NCI-H510A treated with DMSO at 0.1 percent for 48 hours (cell line): ENCODE data around the gene R3HDM2.

Source experiments
- DNase-seq: peaks from one replicate; lab custom pipeline; 2025; lab: John Stamatoyannopoulos, UW

Gene R3HDM2

DNA sequence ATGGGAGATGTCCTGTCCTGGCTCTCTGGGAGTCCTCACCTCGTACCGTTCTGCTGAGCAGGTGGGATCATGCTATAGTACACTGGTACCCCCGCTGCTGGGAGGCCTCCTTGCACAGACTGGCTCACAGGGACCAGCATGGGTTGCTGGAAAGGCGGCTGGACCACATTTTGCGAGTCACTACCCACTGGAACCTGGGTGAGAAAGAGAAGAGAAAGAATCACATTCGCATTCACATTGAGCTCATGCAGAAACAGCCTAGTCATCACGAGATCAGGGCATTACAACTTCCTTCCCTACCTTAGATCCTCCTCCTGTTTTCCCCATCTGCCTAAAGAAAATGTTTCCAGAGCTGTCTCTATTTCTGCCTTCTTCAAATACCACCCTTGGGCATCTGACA is 162.6 kb downstream of the R3HDM2 start:
- no peak for DNase-seq

DNA sequence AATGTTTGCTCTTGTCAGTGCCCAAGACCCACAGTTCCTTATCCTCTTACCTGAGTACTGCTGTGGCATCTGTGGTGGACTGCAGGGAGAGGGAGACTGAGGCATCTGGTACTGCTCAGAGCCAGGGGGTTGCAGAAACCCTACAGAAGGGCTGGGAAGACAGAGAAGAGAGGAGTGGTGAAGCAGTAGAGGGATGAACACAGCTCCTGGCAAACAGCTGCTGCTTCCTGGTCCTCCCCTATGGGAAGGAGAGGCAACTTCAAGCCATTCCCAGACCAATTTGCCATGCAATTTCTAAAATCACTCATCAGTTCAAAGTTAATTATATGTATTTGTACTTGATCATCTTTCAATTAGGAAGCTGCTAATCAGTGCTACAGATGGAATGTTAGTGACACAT is 164.2 kb downstream of the R3HDM2 start:
- DNase-seq: no peak

DNA sequence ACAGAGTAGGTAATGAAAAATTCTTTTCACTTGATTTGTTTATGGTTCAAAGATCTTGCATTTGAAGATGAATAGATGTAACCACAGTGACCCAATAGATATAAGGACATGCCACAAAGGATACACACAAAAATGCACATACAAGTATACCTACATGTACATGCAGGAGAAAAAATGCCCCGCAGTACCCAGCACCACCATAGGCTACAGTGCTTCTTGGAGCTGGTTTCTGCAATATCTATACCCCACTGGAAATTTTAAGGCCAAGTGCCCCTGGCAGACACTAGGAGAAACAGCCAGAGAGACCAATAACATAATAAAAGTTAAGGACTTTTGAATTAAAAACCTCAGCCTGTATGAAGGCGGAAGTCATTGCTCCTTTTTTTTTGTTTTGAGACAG is 167.7 kb downstream of the R3HDM2 start:
- DNase-seq: no peak

DNA sequence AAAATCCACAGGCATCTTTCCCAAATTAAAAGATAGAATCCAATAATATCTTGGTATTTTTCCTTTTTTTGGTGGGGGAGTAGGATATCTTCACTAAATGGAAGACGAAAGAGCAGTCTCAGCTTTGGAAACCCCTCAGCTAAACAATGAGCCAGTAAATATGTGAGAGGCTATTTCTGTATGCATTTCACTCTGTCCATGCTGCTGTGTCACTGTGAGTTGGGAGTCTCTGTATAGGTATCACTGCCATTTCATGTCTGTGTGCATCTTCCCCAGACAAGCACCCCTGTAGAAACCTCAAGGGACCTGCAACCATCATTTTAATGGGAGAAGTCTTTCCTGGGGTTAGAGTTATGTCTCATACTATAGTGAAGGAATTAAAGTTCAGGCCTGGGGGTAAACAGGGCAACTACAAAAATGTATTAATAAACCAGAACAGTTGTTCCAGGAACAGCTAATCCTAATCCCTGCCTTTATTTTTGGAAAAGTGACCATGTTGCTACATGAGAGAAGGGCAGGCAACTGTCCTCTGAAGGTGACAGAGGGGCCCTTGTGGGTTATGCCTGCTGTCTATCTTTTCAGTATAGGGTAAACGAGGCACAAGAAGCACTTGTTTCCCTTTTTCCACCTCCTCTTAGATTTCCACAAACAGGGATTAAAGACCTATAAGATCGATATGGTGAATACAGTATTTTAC is 168.6 kb downstream of the R3HDM2 start:
- no peak for DNase-seq

DNA sequence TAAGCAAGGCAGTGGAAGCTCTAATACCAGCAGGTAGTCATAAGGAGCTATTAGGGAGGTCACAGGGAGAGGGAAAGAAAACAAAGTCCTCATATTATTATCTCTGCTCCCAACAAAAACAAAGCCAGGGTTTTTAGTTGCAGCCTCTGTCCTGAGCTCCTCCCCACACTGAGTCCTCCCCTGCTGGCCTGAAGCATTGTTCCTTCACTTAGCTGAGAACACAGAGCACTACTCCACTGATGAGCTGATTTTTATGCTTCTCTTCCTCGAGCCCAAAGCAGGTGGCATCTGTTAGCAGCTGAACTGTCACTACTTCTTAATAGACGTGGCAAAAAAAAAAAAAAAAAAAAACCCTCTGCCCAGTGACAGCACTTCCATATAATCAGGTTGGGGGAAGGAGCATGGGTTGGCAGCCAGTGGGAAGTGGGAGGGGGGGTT is 169.4 kb downstream of the R3HDM2 start:
- peak; percentile 76 for DNase-seq

DNA sequence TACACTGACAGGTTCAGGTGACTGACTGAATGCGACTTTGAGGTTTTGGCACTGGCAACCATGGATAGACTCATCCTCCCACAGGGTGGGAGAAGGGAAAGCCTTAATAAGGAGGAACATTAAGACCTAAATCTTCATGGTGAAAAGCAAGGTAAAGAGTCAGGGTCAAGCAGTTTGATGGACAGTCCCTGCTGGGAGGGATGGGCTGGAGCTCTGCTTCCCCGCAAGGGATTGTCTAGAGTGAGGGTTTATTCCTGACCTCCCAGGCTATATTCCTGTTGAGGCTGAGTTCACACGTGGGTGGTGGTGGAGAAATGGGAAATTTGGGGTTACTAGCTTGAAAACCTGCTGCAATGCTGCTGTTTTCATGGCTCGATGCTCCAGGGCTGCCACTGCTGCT is 170.5 kb downstream of the R3HDM2 start:
- DNase-seq: no peak

DNA sequence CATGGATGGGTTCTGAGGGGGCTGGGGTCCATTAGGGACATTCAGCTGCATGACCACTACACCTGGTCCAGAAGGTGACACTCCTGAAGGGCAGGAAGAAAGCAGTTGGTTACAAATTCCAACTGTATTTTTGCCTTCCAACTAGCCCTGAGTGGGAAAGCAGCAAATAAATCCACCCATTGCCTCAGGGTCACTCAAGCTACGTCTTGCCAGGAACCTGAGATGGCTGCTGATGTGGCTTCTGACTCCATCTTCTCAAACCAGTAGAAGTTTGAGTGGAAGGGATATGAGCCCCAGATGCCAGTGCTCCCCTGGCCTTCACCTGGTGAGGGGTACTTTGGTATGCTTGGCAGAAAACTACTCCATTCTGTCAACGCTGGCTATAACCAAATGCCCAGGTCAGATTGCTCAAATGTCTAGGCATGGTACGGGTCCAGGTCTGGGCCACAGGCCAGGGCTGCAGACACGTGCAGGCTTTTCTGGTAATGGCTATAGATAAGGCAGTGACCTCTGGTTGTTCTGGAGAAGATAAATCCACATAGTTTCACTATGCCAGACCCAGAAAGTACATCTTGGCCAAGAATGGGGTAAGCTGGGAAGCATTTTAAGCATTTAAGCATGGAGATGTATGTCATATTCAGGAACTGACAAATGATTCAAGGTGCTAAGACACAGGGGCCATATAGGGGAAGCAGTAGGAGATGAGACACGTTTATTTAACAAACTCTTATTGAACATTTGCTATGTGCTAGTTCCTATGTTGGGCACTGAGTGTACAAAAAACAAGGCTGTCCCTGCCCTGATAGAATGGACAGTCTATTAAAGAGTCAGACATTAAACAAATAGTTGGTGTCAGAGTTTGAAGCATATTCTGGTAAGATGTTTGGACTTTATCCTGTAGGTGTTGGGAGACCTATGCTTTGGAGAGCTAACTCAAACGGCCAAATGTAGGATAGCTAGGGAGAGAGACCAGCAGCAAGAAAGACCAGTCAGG is 171.6 kb downstream of the R3HDM2 start:
- no peak for DNase-seq

DNA sequence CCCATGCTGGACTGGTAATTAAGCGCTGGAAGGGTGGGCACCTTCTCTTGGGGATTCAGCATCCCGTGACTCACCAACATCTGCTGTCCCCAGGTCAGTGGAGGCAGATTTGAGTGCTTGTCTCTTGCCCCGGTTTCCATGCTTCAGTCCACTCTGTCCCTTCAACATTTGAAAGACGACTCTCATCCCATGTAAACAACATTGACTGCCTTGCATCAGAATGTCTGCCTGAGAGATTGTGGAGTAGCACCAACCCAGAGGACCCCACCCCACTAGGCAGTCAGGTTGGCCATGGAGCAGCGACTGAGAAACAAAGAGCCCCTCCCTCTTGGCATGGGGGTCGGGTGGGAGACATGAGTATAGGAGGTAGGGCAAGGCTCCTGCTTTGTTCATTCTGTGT is 174.9 kb downstream of the R3HDM2 start:
- DNase-seq: no peak

DNA sequence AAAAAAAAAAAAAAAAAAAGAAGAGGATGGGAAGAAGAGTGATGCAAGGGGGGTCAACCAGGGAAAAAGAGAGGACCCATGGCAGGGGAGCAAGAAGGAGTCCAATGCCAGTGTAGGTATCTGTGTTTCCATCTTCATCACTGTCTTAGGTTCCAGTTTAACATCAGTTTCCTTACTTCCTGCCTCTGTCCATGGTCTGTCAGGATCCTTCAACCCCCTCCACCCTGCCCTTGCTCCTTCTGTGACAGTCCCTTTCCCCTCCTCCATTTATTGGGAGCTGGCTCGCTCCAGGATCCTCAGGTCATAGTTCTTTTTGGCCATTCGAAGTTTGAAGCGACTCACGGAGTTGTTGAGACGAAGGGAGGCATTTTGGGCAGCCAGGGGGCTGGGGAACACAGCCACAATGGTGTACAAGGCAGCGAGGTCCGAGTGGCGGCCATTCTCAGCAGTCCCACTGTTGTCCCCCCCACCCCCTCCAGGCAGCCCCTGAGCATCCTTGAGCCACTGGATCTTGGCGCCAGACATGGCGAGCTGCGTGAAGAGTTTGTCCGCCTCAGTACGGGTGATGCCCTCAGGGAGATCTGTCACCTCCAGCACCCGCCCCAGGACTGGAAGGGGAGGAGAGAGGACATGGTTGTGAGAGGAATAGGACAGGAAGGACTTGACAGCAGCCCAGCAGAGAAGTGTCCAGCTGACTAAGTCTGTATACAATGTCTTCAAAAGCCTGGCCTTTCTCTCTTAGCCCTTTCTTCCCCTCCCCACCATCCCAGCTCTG is 176.2 kb downstream of the R3HDM2 start:
- no peak for DNase-seq

DNA sequence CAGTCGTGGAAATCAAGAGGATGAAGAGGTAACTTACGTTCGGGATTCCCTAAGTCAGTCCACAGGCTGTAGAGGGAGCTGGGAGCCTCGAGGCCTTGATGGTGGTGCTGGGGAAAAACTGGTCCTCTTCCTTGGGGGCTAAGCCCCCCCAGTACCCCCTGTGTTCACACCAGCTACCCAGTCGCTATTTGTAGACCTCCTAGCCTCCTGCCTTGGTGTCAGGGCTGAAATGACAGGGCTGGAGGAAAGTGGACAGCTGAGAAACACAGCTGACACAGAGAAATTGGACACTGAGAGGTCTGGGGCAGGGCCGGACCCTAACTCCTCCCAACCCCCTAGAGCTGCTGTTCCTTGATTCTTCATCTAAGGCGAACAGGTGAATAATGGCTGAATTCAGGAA is 179.9 kb downstream of the R3HDM2 start, which contains the start of gene STAC3:
STAC3 (minus strand) TSS at position 232 of the 400 bp plus-strand sequence. CDS start 1,551 bp downstream, outside the sequence.
- DNase-seq: no peak

DNA sequence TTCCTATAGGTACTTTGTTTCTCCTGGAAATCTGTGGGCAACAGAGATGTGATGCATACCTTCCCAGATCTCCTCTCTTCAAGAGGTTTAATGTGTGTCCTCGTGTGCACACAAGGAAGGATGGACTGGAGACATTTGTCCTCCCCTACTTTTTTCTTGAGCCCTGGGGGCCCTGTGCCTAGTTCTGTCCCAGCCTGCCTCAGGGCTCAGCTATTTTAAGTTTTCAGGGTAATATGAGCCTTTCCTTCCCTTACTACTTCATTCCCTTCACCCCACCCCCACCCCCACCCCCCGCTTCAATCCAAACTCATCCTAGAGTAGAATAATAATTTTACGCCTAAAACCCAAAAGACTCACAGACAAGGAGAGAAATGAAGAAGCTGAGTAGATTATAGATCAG is 180.3 kb downstream of the R3HDM2 start:
- no peak for DNase-seq

DNA sequence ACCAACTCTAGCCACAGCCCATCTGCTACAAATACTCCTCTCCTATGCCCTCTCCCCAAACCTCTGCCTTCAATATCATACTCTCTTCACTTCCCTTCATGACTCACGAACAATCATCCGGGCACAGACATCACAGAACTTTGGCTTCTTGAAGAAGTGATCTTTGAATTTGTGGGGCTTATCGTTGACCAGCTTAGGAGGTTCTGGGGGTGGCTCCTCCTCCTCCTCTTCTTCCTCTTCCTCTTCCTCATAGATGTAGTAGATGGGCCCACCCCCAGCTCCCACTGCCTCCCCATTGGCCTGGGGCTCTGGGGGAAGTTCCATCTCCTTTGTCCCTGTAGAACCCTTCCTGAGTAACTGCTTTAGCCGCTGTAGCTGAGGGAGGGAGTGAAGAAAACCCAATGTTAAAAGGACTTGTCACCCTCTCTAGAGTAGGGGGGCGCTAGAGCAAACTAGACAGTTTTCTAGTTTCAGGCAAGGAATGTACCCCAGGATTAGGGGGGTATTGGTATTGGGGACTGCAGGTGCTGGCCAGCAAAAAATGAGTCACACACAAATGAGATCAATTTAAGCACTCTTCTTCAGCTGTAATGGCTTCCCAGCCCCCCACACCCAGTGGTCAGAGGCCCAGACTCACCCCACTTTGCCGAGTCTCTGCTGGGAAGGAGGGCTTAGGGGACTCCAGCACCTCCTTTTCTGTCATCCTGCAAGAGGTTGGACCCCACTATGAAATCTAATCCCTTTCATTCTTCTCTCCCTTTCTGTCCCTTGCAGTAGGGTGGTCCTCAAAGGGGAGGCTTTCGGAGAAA is 181.7 kb downstream of the R3HDM2 start:
- no peak for DNase-seq

DNA sequence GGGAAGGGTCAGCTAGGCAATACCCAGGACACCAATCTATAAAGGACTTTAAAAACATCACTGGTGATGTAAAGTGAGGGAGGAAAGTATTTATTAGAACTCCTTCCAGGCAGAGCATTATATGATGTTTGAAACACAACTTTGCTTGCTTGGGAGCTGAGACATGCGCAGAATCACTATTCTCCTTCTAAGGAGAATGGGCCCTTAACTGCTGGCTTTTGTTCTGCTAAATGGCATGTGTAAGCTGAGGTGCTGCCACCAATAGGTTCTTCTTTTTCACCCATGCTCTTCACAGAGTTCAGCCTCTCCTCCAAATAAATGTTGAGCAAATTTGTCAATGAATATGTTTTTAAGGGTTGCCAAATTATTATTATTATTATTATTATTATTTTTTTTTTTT is 183.8 kb downstream of the R3HDM2 start:
- DNase-seq: no peak

DNA sequence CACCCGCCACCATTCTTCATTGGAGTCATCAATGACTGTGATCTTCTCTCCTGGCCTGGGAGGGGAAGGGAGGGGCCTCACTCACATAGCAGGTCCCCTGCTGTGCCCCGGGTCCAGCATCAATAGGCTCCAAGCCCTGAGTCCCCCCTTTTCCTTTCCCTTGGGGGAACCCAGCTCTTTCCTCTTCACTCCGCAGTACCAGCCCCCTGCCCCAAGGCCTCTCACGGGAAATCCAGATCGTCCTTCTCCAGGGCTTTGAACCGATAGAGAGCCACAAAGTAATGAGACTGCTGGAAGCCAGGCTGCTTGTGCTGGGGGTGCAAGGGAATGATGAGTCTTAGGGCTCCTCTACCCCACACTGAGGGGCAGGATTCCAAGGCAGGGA is 186.5 kb downstream of the R3HDM2 start:
- no peak for DNase-seq

DNA sequence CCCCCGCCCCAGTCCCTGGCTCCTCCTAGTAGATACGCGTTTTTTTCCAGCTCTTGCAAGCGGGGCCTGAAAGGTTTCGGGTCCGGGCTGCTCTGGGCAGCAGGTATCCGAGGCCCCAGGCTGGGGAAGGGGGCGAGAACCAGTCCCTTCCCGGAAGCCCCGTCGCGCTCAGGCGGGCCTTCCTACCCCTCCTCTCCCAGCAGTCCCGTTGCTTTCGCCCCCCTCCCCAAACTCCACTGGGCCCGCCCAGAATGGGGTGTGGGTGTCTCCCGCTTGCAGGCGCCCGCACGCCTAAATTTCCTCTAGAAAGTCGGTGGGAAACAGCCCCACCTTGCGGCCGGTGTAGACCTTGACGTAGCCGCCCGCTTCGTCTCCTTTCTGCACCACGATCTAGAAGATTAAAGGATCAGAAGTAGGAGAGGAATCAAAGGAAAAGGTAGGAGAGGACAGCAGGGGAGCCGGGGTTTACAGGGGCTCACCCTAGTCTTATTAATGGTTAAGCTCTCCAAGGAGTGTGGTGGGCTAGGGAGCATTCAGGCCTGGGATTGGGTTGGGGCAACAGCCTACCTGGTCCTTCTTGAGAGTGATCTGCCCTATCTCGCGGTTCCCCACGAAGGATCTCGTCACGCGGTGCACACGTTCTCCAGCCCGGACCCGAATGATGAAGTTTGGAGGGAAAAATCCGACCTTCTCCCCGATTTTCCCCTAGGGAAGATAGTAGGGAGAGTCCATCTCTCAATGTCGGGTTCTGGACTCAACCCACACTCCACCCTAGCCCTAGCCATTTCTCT is 187.1 kb downstream of the R3HDM2 start:
- peak; percentile 89 for DNase-seq

DNA sequence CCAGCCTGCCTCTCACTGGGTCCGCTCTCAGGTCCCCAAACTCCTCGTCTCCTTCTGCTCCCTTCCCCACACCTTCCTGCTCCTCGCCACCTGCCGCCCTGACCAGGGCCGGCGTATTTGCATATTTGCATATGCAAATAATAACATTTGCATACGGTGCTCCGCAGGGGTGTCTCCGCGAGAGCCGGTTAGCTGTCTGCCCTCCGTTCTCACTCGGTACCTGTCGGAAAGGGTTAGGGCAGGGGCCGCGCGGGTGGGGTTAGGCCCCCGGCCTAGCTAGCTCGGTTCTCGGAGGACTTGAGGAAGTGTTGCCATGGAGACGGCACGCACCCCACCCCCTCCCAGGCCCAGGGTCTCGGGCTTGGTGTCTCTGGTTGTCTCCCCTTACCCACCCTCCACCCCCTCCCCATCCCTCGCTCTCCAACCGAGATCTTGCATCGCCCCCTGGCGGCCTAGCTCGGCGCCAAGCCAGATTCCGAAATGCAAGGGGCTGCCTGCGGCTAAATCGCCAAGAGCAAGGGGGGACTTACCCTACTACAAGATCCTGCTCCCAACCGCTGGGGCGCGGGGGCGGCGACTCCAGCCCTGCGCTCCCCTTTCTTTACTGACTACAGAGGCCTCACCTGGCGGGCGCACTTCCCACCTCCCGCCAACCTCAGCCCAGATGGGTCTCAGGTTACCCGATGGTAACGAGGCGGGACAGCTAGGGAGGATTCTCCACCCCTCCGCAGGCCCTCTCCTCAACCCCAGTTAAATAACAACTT is 188.0 kb downstream of the R3HDM2 start:
- DNase-seq: peak; percentile 90

DNA sequence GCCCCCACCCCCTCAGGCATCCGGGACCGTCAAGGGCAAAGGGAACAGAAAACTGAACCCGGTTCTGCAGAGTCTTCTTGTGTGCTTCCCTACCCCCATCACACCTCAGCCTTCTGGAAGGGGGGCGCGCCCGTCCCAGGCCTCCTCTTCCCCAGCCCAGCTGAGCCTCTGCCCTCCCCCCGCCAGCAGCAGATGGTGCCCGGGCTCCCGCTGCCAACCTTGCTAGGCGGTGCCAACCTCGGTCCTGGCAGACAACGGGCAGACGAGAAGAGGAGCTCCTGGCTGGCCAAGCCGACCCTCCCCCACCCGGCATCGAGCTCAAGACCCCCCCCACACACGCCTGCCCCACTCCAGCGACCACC is 188.5 kb downstream of the R3HDM2 start:
- no peak for DNase-seq

DNA sequence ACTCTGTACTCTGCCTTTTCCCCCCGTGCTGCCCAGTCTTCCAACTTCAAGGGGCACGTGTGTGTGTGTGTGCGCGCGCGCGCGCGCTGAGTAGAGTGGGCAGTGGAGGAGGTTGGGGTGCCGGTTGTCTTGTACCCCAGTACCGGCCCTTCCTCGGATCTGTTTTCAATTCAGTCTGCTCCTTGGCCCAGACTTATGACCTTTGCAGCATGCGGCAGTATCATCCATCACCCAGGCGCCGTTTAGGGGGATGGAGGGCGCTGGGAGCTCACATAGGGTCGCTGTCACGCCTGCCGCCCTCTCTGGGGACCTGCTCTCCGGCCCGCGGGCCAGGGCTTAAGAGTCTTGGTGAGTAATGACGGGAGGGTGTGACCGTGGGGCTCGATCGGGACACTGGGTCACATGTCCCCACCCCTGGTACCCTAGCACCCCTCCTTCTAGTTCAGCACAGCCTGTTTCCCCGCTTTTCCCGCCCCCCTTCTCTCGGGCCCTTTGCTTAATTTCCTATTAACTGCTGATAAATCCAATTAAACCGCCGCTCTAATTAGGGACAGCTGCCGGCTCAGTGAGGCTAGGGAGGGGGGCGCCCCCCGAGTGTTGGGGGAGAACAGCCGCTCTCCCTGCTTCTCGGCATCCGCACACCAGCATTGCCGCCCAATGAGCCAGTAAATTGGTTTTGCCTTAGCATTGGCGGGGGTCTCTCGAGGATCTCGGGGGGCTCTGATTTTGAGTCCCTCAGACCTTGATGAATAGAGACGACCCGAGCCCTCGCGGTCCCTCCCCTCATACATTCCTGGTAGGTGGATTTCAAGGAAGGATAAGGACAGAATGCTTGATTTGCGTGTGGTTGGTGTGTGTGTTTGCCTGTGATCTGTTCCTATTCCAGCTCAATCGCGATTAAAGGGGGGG is 189.2 kb downstream of the R3HDM2 start:
- DNase-seq: no peak

DNA sequence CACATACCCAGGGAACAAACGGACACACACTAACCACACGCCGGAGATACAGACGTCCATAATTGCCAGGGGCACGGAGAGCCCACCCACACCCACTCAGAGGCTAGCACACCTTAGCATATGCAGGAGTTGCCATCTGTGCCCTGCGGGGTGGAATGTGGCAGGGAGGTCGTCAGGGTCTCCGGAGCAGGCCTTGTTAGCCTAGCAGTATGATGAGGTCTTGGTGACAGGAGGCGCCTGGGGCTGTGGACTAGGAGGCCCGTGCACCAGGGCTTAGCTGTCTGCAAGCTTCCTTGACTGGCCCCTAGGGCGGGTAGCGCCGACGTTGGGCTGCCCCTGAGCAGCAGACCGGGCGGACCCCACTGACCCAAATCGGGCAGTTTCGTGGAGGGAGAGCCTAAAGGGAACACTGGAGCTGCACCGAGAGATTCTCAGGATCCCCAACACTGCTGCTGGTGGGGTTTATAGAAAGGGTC is 189.9 kb downstream of the R3HDM2 start:
- no peak for DNase-seq
